ENCODE data around the gene EFHD2. TPM values are rescaled to one million over a fixed set of nuclear protein-coding genes. Genes with fewer than 3 reads are reported as not detected.

EFHD2 gene
- total RNA-seq, 1 donor from 2014 or later: 57.2 TPM

GRCh38 chr1:15364740-15365139 is 44.9 kb upstream of the EFHD2 start:
- intact Hi-C loops (cut with DNase I): no loop called here
- Histone ChIP-seq H3K9me3 (no peaks in the 10 kb centered on the region), H3K27me3 (no peaks in the 10 kb centered on the region), H3K27ac (no peak overlapping the region), H3K4me3 (no peak overlapping the region), H3K36me3 (no peaks in the 10 kb centered on the region), H3K4me1 (no peaks in the 10 kb centered on the region)
- no peak for TF ChIP-seq POLR2A (IDR thresholded peaks at IDR 0.05)
- no peak for TF ChIP-seq POLR2AphosphoS5 (IDR thresholded peaks at IDR 0.05; ENCODE audit: insufficient read depth in 1 of 2, low read depth in 1 of 2)
- no peak for TF ChIP-seq CTCF (IDR thresholded peaks at IDR 0.05)
- DNase-seq (ENCODE audit: extremely low spot score in 2 of 2): no peak

GRCh38 chr1:15368888-15369287 is 40.8 kb upstream of the EFHD2 start:
- intact Hi-C loops (cut with DNase I): no loop called here

GRCh38 chr1:15370268-15370667 is 39.4 kb upstream of the EFHD2 start:
- Histone ChIP-seq H3K9me3 (no peaks in the 10 kb centered on the region), H3K4me3 (no peak overlapping the region), H3K4me1 (peaks cover 15% of the 10 kb centered on the region), H3K36me3 (no peaks in the 10 kb centered on the region), H3K27ac (no peak overlapping the region), H3K27me3 (no peaks in the 10 kb centered on the region)
- intact Hi-C loops (cut with DNase I): no loop called here
- TF ChIP-seq POLR2AphosphoS5 (IDR thresholded peaks at IDR 0.05; ENCODE audit: insufficient read depth in 1 of 2, low read depth in 1 of 2) (no peak), CTCF (IDR thresholded peaks at IDR 0.05) (no peak), POLR2A (IDR thresholded peaks at IDR 0.05) (no peak)
- DNase-seq (ENCODE audit: extremely low spot score in 2 of 2): no peak

More at GRCh38 chr1:15368888-15369287, 40.8 kb upstream of the EFHD2 start:
- TF ChIP-seq CTCF (IDR thresholded peaks at IDR 0.05) (no peak), POLR2A (IDR thresholded peaks at IDR 0.05) (no peak), POLR2AphosphoS5 (IDR thresholded peaks at IDR 0.05; ENCODE audit: insufficient read depth in 1 of 2, low read depth in 1 of 2) (no peak)
- H3K4me1 ChIP-seq: peaks cover 15% of the 10 kb centered on the region
- no peak overlapping the region for H3K27ac ChIP-seq
- no peak overlapping the region for H3K4me3 ChIP-seq
- no peaks in the 10 kb centered on the region for H3K27me3 ChIP-seq
- no peak for DNase-seq (ENCODE audit: extremely low spot score in 2 of 2)
- H3K36me3 ChIP-seq: no peaks in the 10 kb centered on the region
- no peaks in the 10 kb centered on the region for H3K9me3 ChIP-seq

- H3K4me3 ChIP-seq: no peak overlapping the region
- H3K4me1 ChIP-seq: peaks cover 15% of the 10 kb centered on the region
- H3K9me3 ChIP-seq: no peaks in the 10 kb centered on the region
- intact Hi-C loops (cut with DNase I): no loop called here
- no peaks in the 10 kb centered on the region for H3K36me3 ChIP-seq
- TF ChIP-seq POLR2A (IDR thresholded peaks at IDR 0.05): no peak
- no peak for TF ChIP-seq CTCF (IDR thresholded peaks at IDR 0.05)
- TF ChIP-seq POLR2AphosphoS5 (IDR thresholded peaks at IDR 0.05; ENCODE audit: insufficient read depth in 1 of 2, low read depth in 1 of 2): no peak
- H3K27me3 ChIP-seq: no peaks in the 10 kb centered on the region
- H3K27ac ChIP-seq: no peak overlapping the region
- no peak for DNase-seq (ENCODE audit: extremely low spot score in 2 of 2)
Measured at GRCh38 chr1:15370781-15371520, 38.7 kb upstream of the EFHD2 start.

All from vagina (tissue), 2 donors.